GM19240 (cell line): ENCODE data around the gene DZIP1L.

Source experiments
- DNase-seq: peaks from one replicate; pipeline ENCODE4 v3.0.0; 2011; ENCODE audit warnings: low spot score; ENCODE audit not compliant: insufficient read length

DZIP1L gene

GRCh38 chr3:138038725-138039462 lies 76.5 kb downstream of the DZIP1L start:
- no peak for DNase-seq

- no peak for DNase-seq
These were observed 78.8 kb downstream of the DZIP1L start for GRCh38 chr3:138036572-138036971.

GRCh38 chr3:138034918-138035317 lies 80.5 kb downstream of the DZIP1L start:
- DNase-seq = no peak

GRCh38 chr3:138033202-138033691 lies 82.2 kb downstream of the DZIP1L start:
- DNase-seq = no peak

GRCh38 chr3:138032567-138032966 lies 82.8 kb downstream of the DZIP1L start:
- DNase-seq = no peak

GRCh38 chr3:138031536-138031935 lies 83.9 kb downstream of the DZIP1L start:
- no peak for DNase-seq

- DNase-seq = no peak
These were observed 84.6 kb downstream of the DZIP1L start for GRCh38 chr3:138030734-138031280.

GRCh38 chr3:138027821-138028220 lies 87.6 kb downstream of the DZIP1L start:
- DNase-seq = no peak

- DNase-seq = no peak
These were observed 89.9 kb downstream of the DZIP1L start for GRCh38 chr3:138025553-138025952.

- no peak for DNase-seq
These were observed 91.7 kb downstream of the DZIP1L start for GRCh38 chr3:138023754-138024153.

- no peak for DNase-seq
These were observed 95.9 kb downstream of the DZIP1L start for GRCh38 chr3:138019281-138020069.

GRCh38 chr3:138016065-138016464 lies 99.3 kb downstream of the DZIP1L start:
- DNase-seq = no peak

GRCh38 chr3:138012526-138012925 lies 102.9 kb downstream of the DZIP1L start:
- DNase-seq = no peak
